Neutrophil (primary cell): ENCODE results near the gene PARD3.

ENCODE experiments used
- H3K27ac ChIP-seq: fragments of 200-600 bp; sonication (generic); 2 replicates; pipeline ENCODE4 v1.5.1; 2016; ENCODE audit warnings: mild to moderate bottlenecking, moderate library complexity
- H3K27me3 ChIP-seq: fragments of 200-600 bp; sonication (generic); 2 replicates; pipeline ENCODE4 v1.6.0; 2016; ENCODE audit warnings: mild to moderate bottlenecking
- H3K36me3 ChIP-seq: fragments of 200-600 bp; sonication (generic); 2 replicates; pipeline ENCODE4 v1.5.1; 2017
- H3K4me1 ChIP-seq, 2 experiments: fragments of 200-600 bp in 1 of 2; sonication (generic) in 1 of 2; 1 replicate in 1 of 2; 2 replicates in 1 of 2; pipeline versions ENCODE4 v1.5.1 to v1.6.1; 2013 to 2016; ENCODE audit warnings: low read depth in 1 of 2, low read length in 1 of 2, mild to moderate bottlenecking in 1 of 2, moderate library complexity in 1 of 2; ENCODE audit not compliant: control insufficient read depth in 1 of 2, insufficient read depth in 1 of 2
- H3K4me3 ChIP-seq, 2 experiments: fragments of 200-600 bp in 1 of 2; sonication (generic) in 1 of 2; 1 replicate in 1 of 2; 2 replicates in 1 of 2; pipeline ENCODE4 v1.5.1; 2013 to 2016; ENCODE audit warnings: low read depth in 1 of 2, low read length in 1 of 2, mild to moderate bottlenecking in 1 of 2, moderate library complexity in 1 of 2
- H3K9me3 ChIP-seq: fragments of 200-600 bp; sonication (generic); 2 replicates; pipeline ENCODE4 v1.5.1; 2016
- TF ChIP-seq, protein P1 (sequence below): fragments of 200-600 bp; sonication (generic); IDR thresholded peaks from 2 replicates; pipeline ENCODE4 v1.5.1; 2016; ENCODE audit warnings: antibody characterized with exemption

The PARD3 gene

DNA sequence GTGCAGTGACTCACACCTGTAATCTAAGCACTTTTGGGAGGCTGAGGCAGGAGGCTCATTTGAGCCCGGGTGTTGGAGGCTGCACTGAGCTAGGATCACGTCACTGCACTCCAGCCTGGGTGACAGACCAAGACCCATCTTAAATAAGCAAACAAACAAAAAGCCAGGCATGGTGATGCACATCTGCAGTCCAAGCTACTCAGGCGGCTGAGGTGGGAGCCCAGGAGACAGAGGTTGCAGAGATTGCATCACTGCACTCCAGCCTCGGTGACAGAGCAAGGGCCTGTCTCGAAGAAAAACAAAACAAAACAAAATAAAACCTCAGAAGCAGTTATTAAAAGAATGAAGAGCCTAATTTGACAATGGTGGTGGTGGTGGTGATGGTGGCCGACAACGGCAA is 132.5 kb downstream of the PARD3 start:
- TF ChIP-seq, protein P1, sequence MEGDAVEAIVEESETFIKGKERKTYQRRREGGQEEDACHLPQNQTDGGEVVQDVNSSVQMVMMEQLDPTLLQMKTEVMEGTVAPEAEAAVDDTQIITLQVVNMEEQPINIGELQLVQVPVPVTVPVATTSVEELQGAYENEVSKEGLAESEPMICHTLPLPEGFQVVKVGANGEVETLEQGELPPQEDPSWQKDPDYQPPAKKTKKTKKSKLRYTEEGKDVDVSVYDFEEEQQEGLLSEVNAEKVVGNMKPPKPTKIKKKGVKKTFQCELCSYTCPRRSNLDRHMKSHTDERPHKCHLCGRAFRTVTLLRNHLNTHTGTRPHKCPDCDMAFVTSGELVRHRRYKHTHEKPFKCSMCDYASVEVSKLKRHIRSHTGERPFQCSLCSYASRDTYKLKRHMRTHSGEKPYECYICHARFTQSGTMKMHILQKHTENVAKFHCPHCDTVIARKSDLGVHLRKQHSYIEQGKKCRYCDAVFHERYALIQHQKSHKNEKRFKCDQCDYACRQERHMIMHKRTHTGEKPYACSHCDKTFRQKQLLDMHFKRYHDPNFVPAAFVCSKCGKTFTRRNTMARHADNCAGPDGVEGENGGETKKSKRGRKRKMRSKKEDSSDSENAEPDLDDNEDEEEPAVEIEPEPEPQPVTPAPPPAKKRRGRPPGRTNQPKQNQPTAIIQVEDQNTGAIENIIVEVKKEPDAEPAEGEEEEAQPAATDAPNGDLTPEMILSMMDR, result no peak
- H3K36me3 ChIP-seq, result no peaks in the 10 kb centered on the region
- H3K9me3 ChIP-seq, result no peaks in the 10 kb centered on the region
- no peak overlapping the region for H3K27ac ChIP-seq
- no peaks in the 10 kb centered on the region for H3K27me3 ChIP-seq
- H3K4me1 ChIP-seq, result no peaks in the 10 kb centered on the region
- H3K4me3 ChIP-seq, result no peak overlapping the region

DNA sequence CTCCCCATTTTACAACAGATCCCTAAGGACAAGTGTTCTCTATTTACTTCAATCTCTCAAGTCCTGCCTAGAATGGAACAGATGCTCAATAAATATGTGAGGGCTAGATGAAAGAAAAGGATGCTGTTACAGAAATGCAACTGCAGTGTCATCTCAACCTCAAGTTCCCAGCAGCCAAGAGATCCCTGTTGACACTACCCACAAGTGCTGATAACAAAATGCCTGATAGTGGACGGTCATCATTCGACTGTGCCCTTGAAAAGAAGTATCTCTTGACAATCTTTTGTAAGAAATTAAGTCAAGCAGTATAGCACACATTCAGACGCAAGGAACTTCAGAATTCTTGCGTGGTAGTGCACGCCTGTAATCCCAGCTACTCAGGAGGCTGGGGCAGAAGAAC is 133.2 kb downstream of the PARD3 start:
- H3K27me3 ChIP-seq, result no peaks in the 10 kb centered on the region
- TF ChIP-seq, protein P1, result no peak
- no peaks in the 10 kb centered on the region for H3K9me3 ChIP-seq
- no peak overlapping the region for H3K27ac ChIP-seq
- no peaks in the 10 kb centered on the region for H3K36me3 ChIP-seq
- H3K4me1 ChIP-seq, result no peaks in the 10 kb centered on the region
- no peak overlapping the region for H3K4me3 ChIP-seq

DNA sequence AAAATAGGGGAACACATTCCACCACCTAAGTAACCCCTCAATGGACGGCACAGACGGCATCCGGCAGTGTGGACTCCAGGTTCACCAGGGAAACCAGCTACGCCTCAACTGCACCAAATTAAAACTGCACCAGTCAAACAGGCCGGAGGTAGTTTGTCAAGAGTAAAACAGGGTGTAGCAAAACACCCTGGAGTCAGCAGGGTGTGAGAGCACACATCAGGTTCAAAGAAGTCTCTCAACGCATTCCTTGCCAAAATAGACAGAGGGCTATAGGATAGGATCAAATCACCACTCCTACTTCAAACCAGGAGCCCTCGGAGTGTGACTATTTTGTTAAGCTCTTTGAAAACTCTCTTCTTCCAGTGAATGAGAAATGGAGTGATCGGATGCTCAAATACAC is 135.9 kb downstream of the PARD3 start:
- Histone ChIP-seq H3K27me3 (no peaks in the 10 kb centered on the region), H3K4me1 (no peaks in the 10 kb centered on the region), H3K4me3 (no peak overlapping the region), H3K36me3 (no peaks in the 10 kb centered on the region), H3K27ac (no peak overlapping the region), H3K9me3 (no peaks in the 10 kb centered on the region)
- TF ChIP-seq, protein P1, result no peak

DNA sequence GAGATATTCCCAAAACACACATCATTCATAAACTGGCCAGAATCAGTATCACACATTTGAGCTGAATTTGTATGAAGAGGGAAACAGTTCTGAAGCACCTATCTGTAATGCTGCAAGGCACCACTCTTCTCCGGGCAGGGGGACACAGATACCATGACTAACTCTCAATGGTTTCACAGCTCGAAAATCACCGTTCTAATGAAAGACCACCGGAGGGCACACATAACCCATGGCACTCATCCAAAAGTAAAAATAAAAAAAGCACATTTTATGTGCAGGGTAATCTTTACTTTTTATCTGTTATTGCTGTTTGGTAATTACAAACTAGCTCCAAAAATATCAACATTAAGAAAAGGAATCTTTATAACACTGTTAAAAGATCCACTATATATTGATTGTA is 137.5 kb downstream of the PARD3 start:
- Histone ChIP-seq H3K4me3 (no peak overlapping the region), H3K4me1 (no peaks in the 10 kb centered on the region), H3K27me3 (no peaks in the 10 kb centered on the region), H3K36me3 (no peaks in the 10 kb centered on the region), H3K27ac (no peak overlapping the region), H3K9me3 (no peaks in the 10 kb centered on the region)
- TF ChIP-seq, protein P1, result no peak

DNA sequence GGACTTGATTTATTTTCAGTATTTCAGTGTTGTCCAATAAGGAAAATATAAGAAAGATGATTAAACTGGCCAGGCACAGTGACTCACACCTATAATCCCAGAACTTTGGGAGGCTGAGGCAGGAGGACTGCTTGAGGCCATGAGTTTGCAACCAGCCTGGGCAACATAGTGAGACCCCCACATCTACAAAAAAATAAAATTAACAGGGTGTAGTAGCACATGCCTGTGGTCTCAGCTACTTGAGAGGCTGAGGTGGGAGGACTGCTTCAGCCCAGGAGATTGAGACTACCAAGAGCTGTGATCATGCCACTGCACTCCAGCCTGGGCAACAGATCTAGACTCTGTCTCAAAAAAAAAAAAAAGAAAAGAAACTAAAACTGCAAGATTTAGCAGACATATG is 138.0 kb downstream of the PARD3 start:
- Histone ChIP-seq H3K9me3 (no peaks in the 10 kb centered on the region), H3K4me3 (no peak overlapping the region), H3K36me3 (no peaks in the 10 kb centered on the region), H3K4me1 (no peaks in the 10 kb centered on the region), H3K27ac (no peak overlapping the region), H3K27me3 (no peaks in the 10 kb centered on the region)
- TF ChIP-seq, protein P1, result no peak

DNA sequence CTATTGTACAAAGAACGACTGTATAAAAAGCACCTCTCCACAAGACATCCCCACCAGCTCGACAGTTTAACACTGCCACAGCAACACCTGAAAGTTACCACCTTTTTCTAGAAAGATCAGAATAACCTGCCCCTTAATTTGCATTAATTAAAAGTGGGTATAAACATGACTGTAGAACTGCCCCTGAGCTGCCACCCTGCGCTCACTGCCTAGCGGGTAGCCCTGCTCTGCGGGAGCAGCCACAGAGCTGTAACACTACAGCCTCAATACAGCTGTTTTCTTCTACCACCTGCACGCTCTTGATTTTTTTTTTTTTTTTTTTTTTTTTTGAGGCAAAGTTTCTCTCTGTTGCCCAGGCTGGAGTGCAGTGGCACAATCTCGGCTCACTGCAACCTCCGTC is 140.9 kb downstream of the PARD3 start:
- Histone ChIP-seq H3K4me3 (no peak overlapping the region), H3K9me3 (no peaks in the 10 kb centered on the region), H3K36me3 (no peaks in the 10 kb centered on the region), H3K27me3 (no peaks in the 10 kb centered on the region), H3K27ac (no peak overlapping the region), H3K4me1 (no peaks in the 10 kb centered on the region)
- TF ChIP-seq, protein P1, result no peak
